ENCODE results near the gene MAGI2.

GRCh38 chr7:78749052-78749746, 704.3 kb downstream of the MAGI2 start:
- TF ChIP-seq POLR2AphosphoS5 (IDR thresholded peaks at IDR 0.05; ENCODE audit: low read depth, low read length) (no peak), POLR2A (IDR thresholded peaks at IDR 0.05; ENCODE audit: low read depth, low read length) (no peak), TAF1 (IDR thresholded peaks at IDR 0.05; ENCODE audit: low read depth, low read length) (no peak)

All from GM12891 (cell line).